ENCODE results near the gene ACHE.

DNA sequence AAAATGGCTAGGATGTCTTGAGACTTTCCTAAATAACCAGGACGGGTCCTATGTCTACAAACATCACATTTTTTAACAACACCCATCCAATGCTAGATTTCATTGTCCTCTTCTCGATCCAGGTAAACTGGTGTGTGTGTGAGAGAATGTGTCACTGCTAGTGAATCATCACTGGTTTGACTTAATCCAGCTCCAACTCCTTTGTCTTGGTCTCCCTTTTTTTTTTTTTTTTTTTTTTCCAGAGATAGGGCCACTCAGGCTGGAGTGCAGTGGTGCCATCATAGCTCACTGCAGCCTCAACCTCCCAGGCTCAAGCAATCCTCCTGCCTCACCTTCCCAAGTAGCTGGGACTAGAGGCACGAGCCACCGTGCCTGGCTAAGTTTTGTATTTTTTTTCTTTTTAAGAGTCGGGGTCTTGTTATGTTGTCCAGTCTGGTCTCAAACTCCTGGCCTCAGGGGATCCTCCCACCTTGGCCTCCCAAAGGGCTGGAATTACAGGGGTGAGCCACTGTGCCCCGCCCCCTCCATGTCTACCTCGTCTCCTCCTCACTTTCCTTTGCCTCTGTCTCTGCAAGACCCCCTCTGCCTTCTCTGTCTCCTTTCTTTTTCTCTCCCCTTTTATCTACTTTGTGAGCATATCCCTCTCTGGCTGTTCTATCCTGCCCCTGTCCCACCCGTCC, 4.0 kb downstream of the ACHE start:
- TF ChIP-seq POLR2A (IDR thresholded peaks at IDR 0.05; ENCODE audit: low read depth, low read length) = no peak
- TF ChIP-seq POLR2AphosphoS5 (IDR thresholded peaks at IDR 0.05; ENCODE audit: low read depth, low read length) = no peak
